Peyer's patch (tissue), 4 donors: ENCODE data around the gene TGM3. TPM values are rescaled to one million over a fixed set of nuclear protein-coding genes. Genes with fewer than 3 reads are reported as not detected.
A peak's percentile ranks its signal among the peaks of the same experiment; 100 is the strongest.

ENCODE experiments used
- DNase-seq, 3 donors: peaks; one replicate each; pipeline ENCODE4 v3.0.0-alpha.2; 2017 to 2019
- H3K27ac ChIP-seq, 4 donors: fragments of 200-600 bp; sonication (generic); one replicate each; pipeline ENCODE4 v1.5.1; 2016 to 2019
- H3K27me3 ChIP-seq, 2 donors: fragments of 200-600 bp; sonication (generic); one replicate each; pipeline ENCODE4 v1.5.1; 2019
- H3K36me3 ChIP-seq, 3 donors: fragments of 200-600 bp; sonication (generic); one replicate each; pipeline ENCODE4 v1.5.1; 2016 to 2019
- H3K4me1 ChIP-seq, 4 donors: fragments of 200-600 bp; sonication (generic); one replicate each; pipeline ENCODE4 v1.5.1; 2016 to 2019
- H3K4me3 ChIP-seq, 4 donors: fragments of 200-600 bp; sonication (generic); 1 replicate in 3 of 4; 2 replicates in 1 of 4; pipeline ENCODE4 v1.5.1; 2016 to 2019; ENCODE audit warnings: mild to moderate bottlenecking in 1 of 4
- H3K9me3 ChIP-seq, 4 donors: fragments of 200-600 bp; sonication (generic); one replicate each; pipeline ENCODE4 v1.5.1; 2016 to 2019; ENCODE audit warnings: mild to moderate bottlenecking in 1 of 4
- CTCF ChIP-seq, 6 experiments: fragments of 450-650 bp in 4 of 6; fragments of 200-600 bp in 2 of 6; sonication (generic) in 1 of 6; IDR thresholded peaks; one replicate each; pipeline ENCODE4 v1.5.1; 2017 to 2019; ENCODE audit warnings: antibody characterized with exemption in 6 of 6, mild to moderate bottlenecking in 3 of 6, moderate library complexity in 1 of 6
- POLR2A ChIP-seq, 2 donors: fragments of 450-650 bp; IDR thresholded peaks; one replicate each; pipeline ENCODE4 v1.5.1; 2017; ENCODE audit warnings: antibody characterized with exemption in 2 of 2, mild to moderate bottlenecking in 2 of 2, moderate library complexity in 2 of 2
- total RNA-seq, 4 donors: library from RNA; depleted of rRNA; stranded (reverse); fragments of >200 nt; gene quantifications; one replicate each; pipeline ENCODE4 v1.1.0, GENCODE V29; 2016

TGM3 gene
- total RNA-seq, 4 donors from 2014 or later, result 0.40 TPM; not detected in 3

- H3K27me3 ChIP-seq, result no peaks in the 10 kb centered on the region
- no peaks in the 10 kb centered on the region for H3K36me3 ChIP-seq
- DNase-seq, result peak in 1 of 3 donors; percentile 25
- TF ChIP-seq CTCF (IDR thresholded peaks at IDR 0.05), result no peak
- TF ChIP-seq POLR2A (IDR thresholded peaks at IDR 0.05), result no peak
- no peak overlapping the region for H3K27ac ChIP-seq
- peaks cover 0 to 6% (median 3%) of the 10 kb centered on the region in 4 donors for H3K4me1 ChIP-seq
- no peaks in the 10 kb centered on the region for H3K9me3 ChIP-seq
- no peak overlapping the region for H3K4me3 ChIP-seq
These were observed 9.7 kb downstream of the TGM3 start for GRCh38 chr20:2305479-2305878.

- no peak overlapping the region for H3K4me3 ChIP-seq
- H3K4me1 ChIP-seq, result peaks cover 0 to 6% (median under 1%) of the 10 kb centered on the region in 4 donors
- no peak overlapping the region for H3K27ac ChIP-seq
- no peaks in the 10 kb centered on the region for H3K9me3 ChIP-seq
- H3K36me3 ChIP-seq, result no peaks in the 10 kb centered on the region
- no peaks in the 10 kb centered on the region for H3K27me3 ChIP-seq
- DNase-seq, result peak in 1 of 3 donors; percentile 46
- no peak for TF ChIP-seq POLR2A (IDR thresholded peaks at IDR 0.05)
- no peak for TF ChIP-seq CTCF (IDR thresholded peaks at IDR 0.05)
These were observed 10.1 kb downstream of the TGM3 start for GRCh38 chr20:2305946-2306345.

GRCh38 chr20:2307136-2307535, 11.3 kb downstream of the TGM3 start:
- DNase-seq, result peak in 1 of 3 donors; percentile 35
- H3K4me1 ChIP-seq, result no peaks in the 10 kb centered on the region
- H3K36me3 ChIP-seq, result no peaks in the 10 kb centered on the region
- TF ChIP-seq POLR2A (IDR thresholded peaks at IDR 0.05) (no peak), CTCF (IDR thresholded peaks at IDR 0.05) (no peak)
- no peak overlapping the region for H3K27ac ChIP-seq
- H3K4me3 ChIP-seq, result no peak overlapping the region
- no peaks in the 10 kb centered on the region for H3K27me3 ChIP-seq
- H3K9me3 ChIP-seq, result no peaks in the 10 kb centered on the region

GRCh38 chr20:2311329-2311728, 15.5 kb downstream of the TGM3 start:
- Histone ChIP-seq H3K9me3 (no peaks in the 10 kb centered on the region), H3K27me3 (no peaks in the 10 kb centered on the region), H3K27ac (no peak overlapping the region), H3K36me3 (no peaks in the 10 kb centered on the region), H3K4me1 (no peaks in the 10 kb centered on the region), H3K4me3 (no peak overlapping the region)
- no peak for DNase-seq
- no peak for TF ChIP-seq POLR2A (IDR thresholded peaks at IDR 0.05)
- TF ChIP-seq CTCF (IDR thresholded peaks at IDR 0.05), result no peak

- Histone ChIP-seq H3K27ac (no peak overlapping the region), H3K36me3 (no peaks in the 10 kb centered on the region), H3K4me1 (no peaks in the 10 kb centered on the region), H3K27me3 (no peaks in the 10 kb centered on the region), H3K9me3 (no peaks in the 10 kb centered on the region), H3K4me3 (no peak overlapping the region)
- no peak for DNase-seq
- no peak for TF ChIP-seq CTCF (IDR thresholded peaks at IDR 0.05)
- no peak for TF ChIP-seq POLR2A (IDR thresholded peaks at IDR 0.05)
These were observed 17.1 kb downstream of the TGM3 start for GRCh38 chr20:2312876-2313275.

GRCh38 chr20:2313316-2313715, 17.5 kb downstream of the TGM3 start:
- no peak for DNase-seq

More at GRCh38 chr20:2313316-2313715, 17.5 kb downstream of the TGM3 start:
- no peaks in the 10 kb centered on the region for H3K27me3 ChIP-seq
- no peaks in the 10 kb centered on the region for H3K4me1 ChIP-seq
- TF ChIP-seq CTCF (IDR thresholded peaks at IDR 0.05), result no peak
- TF ChIP-seq POLR2A (IDR thresholded peaks at IDR 0.05), result no peak
- H3K4me3 ChIP-seq, result no peak overlapping the region
- no peaks in the 10 kb centered on the region for H3K9me3 ChIP-seq
- H3K36me3 ChIP-seq, result no peaks in the 10 kb centered on the region
- no peak overlapping the region for H3K27ac ChIP-seq
